NCI-H2029 treated with DMSO at 0.1 percent for 48 hours (cell line): Measurements from ENCODE around the gene STIL.
"Not testable (repeated sequence)": the region's sequence is repeated elsewhere in the genome, so short reads cannot be mapped to it uniquely, and the experiment has no call there.

Source experiments
- DNase-seq: peaks from one replicate; lab custom pipeline; 2025; lab: John Stamatoyannopoulos, UW

Gene STIL

DNA sequence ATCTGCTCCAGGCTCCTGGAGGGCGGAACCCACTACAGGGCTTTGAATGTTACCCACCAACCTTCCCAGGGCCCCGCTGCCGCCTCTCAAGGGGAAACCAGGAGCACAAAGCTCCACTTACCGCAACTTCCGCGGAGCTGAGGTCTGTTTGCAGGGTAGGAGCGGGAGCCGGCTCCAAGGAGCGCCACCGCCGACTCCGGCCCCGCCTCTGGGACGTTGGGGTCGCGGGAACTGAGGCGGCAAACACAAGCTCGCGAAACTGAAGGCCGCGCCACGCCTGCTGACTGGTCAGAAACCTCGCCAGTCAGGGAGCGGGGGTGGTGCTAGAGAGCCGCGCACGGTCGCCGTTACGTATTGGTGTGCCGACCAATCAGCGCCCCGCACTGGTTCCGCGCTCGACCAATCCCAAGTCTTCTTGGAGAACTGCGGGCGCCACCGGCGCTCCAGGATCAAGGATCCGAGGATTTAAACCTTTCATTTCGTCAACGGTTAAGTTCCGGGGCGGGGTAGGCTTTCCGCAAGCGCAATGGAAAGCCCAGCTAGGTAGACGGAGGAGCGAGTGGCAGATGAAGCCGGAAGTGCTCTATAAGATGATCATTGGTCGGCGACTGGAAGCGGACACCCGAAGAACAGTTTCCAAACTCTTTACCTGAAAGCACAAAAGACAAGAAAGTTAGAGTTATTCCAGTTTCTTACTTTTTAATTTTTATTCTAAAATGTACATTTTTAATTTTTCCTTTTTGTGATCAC lies at the start of gene STIL:
Gene STIL (minus strand): TSS at position 233 of the 750 bp plus-strand sequence. CDS start 3,828 bp downstream, outside the sequence.
- peak; percentile 100 for DNase-seq

DNA sequence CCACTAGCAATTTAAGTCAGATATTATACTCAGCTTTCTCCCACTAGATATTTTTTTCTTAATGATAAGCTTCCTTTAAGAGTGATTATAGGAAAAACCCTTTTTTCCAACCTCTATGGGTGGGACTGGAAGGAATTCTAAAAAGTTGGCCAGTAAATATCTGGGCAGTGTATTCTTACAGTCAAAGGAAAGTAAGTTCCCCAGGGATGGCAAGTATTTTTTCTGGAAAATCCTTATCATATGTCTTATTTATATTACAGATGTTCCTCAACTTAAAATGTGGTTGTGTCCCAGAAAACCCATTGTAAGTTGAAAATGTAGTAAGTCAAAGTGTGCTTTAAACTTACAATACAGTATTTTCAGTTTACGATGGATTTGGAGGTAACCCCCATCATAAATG lies 48.9 kb upstream of the STIL start:
- DNase-seq = no peak

- no peak for DNase-seq
Measured at GRCh38 chr1:47361380-47361779, 47.4 kb upstream of the STIL start.

GRCh38 chr1:47351305-47351704 lies 37.4 kb upstream of the STIL start:
- no peak for DNase-seq

GRCh38 chr1:47348246-47348645 lies 34.3 kb upstream of the STIL start:
- no peak for DNase-seq

GRCh38 chr1:47347735-47348134 lies 33.8 kb upstream of the STIL start:
- DNase-seq = no peak

DNA sequence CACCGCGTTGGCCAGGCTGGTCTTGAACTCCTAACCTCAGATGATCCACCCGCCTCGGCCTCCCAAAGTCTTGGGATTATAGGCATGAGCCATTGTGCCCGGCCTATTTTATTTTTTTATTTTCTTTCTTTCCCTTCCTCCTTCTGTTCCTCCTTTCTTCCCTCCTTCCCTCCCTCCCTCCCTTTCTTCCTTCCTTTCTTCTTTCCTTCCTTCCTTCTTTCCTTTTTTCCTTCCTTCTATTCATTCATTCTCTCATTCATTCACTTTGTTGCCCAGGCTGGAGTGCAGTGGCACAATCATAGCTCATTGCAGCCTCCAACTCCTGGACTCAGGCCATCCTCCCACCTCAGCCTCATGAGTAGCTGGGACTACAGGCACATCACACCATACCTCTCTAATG lies 33.0 kb upstream of the STIL start:
- DNase-seq = not testable (repeated sequence)

DNA sequence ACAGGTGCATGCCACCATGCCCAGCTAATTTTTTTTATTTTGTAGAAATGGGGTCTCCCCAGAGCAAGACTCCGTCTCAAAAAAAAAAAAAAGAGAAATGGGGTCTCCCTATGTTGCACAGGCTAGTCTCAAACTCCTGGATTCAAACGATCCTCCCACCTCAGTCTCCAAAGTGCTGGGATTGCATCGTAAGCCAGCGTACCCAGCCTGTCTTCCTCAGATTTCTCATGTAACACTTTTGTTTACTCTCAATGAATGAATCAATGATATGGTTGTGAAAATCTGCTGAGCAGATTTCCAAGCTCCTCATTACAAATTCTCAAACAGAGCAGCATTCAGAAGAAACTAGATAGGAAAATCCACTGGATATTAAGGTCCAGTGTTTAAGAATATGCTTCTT lies 26.3 kb upstream of the STIL start:
- no peak for DNase-seq

GRCh38 chr1:47338249-47339077 lies 24.5 kb upstream of the STIL start:
- no peak for DNase-seq

DNA sequence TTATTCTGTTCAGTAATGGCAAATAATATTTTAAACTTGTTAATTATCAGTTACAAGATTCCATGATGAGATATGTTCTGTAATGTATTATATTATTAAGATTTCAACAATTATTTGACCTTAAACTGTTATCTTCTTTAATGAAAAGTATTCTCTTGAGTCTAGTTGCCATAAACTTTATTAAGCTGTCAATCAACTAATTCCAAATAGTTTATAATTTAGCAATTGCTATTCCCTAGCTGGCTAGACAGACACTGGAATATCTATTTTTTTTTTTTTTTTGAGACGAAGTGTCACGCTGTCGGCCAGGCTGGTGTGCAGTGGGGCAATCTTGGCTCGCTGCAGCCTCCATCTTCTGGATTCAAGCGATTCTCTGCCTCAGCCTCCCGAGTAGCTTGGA lies 23.4 kb upstream of the STIL start:
- no peak for DNase-seq

GRCh38 chr1:47334765-47335435 lies 21.0 kb upstream of the STIL start:
- peak; percentile 67 for DNase-seq

- peak; percentile 80 for DNase-seq
Measured at GRCh38 chr1:47333922-47334764, 20.2 kb upstream of the STIL start.

GRCh38 chr1:47333578-47333921 lies 19.6 kb upstream of the STIL start, which contains the start of gene CMPK1:
TSS of gene CMPK1 (plus strand) at chr1:47333790. CDS start at chr1:47333946, 156 bp downstream.
- peak; percentile 96 for DNase-seq

DNA sequence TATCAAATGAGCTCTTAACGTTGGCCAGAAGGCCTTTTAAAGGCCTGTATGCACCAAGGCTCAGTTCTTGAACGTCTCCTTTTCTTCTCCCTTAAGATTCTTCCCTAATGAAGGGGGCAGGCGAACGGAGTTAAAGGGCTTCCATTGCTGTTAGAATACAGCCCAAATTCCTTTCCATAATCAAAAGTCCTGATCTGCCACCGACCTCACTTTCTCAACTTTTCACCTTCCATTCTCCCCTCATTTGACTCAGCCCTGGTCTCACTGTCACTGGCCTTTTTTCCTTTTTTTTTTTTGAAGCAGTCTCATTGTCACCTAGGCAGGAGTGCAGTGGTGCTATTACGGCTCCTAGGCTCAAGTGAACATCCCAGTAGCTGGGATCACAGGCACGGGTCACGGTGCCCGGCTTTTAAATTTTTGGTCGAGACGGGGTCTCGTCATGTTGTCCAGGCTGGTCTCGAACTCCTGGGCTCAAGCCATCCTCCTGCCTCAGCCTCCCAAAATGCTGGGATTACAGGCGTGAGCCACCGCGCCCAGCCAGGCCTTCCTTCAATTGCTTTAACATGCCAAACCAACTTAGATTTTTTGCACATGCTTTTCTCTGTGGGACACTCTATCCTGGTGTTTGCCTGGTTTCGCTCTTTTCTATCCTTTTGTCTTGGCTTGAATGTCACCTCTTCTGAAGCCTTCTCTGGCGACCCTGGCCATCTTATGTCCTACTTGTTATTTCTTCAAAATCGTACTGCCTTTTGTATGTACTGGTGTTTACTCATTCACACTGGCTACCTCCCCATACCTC lies 19.0 kb upstream of the STIL start:
- DNase-seq = no peak

DNA sequence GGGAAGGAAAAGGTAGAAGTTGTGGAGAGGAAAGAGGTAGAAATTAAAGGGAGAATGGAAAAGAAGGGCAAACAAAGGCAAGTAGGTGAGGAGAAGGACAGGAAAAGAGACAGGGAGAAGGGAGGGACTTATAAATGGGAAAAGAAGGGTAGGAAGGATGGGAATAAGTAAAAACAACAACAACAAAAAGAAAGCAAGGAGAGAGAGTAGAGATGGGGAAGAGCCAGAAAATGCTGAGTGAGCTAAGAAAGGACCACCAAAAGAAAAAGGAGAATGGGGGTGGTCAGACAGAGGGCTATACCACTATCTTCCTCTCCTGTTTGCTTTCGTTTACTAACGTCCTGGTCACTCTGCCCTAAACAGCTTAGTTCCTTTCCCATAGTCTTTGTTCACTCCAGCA lies 17.9 kb upstream of the STIL start:
- no peak for DNase-seq

- DNase-seq = no peak
Measured at GRCh38 chr1:47330212-47330611, 16.3 kb upstream of the STIL start.

DNA sequence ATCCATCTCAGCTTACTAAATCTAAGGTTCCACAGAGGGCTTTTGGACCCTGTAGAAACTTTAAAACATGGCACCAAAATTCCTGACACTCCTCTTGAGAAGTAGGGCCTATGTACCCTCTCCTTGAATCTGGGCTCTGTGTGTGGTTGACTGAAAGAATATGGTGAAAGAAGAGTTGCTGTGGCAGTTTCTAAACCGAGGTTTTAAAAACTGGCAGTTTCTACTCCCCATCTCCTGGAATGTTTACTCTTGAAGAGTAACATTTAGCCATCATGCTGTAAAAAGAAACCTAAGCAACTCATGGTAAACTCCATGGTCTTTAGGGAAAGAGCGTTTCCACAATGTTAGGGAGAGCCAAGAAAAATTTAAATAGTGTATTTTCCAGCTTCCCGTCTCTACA lies 15.0 kb upstream of the STIL start:
- no peak for DNase-seq

GRCh38 chr1:47326271-47326670 lies 12.3 kb upstream of the STIL start:
- no peak for DNase-seq

GRCh38 chr1:47325528-47325927 lies 11.6 kb upstream of the STIL start:
- peak; percentile 98 for DNase-seq

GRCh38 chr1:47324682-47325081 lies 10.7 kb upstream of the STIL start:
- no peak for DNase-seq

DNA sequence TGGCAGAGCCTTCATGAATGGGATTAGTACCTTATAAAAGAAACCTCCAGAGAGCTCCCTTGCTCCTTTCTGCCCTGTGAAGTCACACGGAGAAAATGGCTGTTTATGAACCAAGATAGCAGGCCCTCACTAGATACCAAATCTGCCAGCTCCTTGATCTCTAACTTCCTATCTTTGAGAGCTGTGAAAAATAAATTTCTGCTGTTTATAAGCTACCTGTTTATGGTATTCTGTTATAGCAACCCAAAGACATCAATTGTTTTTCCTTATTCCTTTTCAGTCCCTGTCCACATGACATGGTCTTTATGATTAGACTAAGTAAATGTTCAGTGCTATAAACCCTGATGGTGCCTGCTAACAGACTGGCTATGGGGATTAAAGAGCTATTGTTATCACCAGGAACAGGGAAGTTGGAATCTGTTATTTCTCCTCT lies 9.7 kb upstream of the STIL start:
- peak; percentile 73 for DNase-seq
